Neural progenitor cell (in vitro differentiated cells): ENCODE measurements around the gene STX8.

Source experiments
- EZH2 ChIP-seq: fragments of 200-600 bp; sonication (generic); IDR thresholded peaks from 2 replicates; pipeline ENCODE4 v1.6.1; 2017; ENCODE audit warnings: antibody characterized with exemption, mild to moderate bottlenecking, moderate library complexity
- EZH2phosphoT487 ChIP-seq: fragments of 200-600 bp; sonication (generic); IDR thresholded peaks from 2 replicates; pipeline ENCODE4 v1.6.1; 2017; ENCODE audit warnings: antibody characterized with exemption

DNA sequence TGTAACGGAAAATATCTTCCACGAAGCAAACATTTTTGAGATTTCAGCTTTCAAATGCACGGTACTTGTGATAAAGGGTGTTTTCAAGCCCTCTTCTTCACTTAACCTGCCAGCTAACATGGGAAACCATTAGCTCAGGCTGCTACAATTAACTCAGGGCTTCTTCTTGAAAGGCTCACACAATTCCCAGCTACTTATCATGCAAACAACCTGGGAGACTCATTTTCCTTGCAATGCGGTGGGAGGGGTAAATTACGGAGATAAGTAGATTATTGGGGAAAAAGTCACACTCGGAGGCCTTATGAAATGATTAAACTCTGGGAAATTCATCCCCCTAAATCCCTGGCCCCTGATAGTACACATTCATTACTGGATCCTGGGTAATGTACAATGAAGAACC is 266.4 kb downstream of the STX8 start:
- TF ChIP-seq EZH2 (no peak), EZH2phosphoT487 (no peak)
